GM12874 (cell line): Measurements from ENCODE around the gene DZIP1L.

Experiments
- TF ChIP-seq, protein P1 (sequence below): IDR thresholded peaks from 2 replicates; pipeline ENCODE4 v1.5.1; 2011; ENCODE audit warnings: low read depth, mild to moderate bottlenecking, control low read depth, low read length, moderate library complexity; ENCODE audit not compliant: insufficient read depth

The DZIP1L gene

DNA sequence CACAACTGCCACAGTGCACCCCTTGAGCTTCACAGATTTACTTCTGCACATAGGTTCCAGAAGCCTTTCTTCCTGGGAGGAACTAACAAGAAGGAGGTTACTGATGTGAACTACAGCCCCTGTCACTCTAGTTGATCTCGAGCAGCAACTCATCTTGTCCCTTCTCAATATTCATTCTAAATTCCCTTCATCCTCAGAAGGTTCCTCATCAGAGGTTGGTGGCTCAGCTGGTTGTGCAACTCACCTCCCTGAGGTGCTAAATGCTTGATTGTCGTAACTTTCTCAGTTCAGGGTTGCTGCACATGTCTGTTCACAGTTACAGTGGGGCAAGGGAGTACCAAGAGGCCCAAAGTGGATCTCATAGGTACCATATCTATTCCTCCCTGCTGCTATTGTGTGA, 22.5 kb upstream of the DZIP1L start:
- TF ChIP-seq, protein P1, sequence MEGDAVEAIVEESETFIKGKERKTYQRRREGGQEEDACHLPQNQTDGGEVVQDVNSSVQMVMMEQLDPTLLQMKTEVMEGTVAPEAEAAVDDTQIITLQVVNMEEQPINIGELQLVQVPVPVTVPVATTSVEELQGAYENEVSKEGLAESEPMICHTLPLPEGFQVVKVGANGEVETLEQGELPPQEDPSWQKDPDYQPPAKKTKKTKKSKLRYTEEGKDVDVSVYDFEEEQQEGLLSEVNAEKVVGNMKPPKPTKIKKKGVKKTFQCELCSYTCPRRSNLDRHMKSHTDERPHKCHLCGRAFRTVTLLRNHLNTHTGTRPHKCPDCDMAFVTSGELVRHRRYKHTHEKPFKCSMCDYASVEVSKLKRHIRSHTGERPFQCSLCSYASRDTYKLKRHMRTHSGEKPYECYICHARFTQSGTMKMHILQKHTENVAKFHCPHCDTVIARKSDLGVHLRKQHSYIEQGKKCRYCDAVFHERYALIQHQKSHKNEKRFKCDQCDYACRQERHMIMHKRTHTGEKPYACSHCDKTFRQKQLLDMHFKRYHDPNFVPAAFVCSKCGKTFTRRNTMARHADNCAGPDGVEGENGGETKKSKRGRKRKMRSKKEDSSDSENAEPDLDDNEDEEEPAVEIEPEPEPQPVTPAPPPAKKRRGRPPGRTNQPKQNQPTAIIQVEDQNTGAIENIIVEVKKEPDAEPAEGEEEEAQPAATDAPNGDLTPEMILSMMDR, result no peak

DNA sequence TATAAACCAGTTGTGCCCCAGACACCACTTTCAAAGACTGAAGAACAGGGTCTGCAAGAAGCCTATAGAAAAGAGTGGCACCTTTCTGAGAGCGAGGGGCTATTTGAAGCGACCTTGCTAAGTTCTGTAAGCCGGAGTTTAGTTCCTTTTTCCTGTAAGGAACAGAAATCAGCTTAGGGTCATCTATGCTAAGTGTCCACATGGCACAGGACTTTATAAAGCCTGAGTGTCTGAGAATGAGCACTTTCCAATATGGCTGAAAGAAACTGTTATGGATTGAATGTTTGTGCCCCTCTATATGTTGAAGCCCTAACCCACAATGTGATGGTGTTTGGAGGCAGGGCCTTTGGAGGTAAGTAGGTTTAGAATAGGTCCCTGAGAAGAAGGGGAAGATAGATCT, 20.8 kb upstream of the DZIP1L start:
- TF ChIP-seq, protein P1, result no peak

DNA sequence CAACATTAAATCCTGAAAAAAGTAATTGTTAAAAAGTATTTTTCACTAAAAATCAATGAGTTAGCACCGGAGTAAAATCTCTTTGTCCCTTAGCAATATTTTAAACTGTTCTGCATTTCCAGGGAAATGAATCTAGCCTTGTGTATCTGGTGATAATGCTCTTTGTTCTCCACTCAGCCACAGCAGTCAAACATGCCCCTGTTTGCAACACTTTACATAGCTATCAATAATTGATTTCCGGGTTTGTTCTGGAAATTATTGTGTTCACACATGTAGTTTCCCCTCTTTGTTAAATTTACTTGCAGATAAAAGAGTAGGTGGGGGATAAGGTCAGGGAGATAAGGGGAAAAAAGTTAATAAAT, 20.4 kb upstream of the DZIP1L start:
- TF ChIP-seq, protein P1, result no peak

DNA sequence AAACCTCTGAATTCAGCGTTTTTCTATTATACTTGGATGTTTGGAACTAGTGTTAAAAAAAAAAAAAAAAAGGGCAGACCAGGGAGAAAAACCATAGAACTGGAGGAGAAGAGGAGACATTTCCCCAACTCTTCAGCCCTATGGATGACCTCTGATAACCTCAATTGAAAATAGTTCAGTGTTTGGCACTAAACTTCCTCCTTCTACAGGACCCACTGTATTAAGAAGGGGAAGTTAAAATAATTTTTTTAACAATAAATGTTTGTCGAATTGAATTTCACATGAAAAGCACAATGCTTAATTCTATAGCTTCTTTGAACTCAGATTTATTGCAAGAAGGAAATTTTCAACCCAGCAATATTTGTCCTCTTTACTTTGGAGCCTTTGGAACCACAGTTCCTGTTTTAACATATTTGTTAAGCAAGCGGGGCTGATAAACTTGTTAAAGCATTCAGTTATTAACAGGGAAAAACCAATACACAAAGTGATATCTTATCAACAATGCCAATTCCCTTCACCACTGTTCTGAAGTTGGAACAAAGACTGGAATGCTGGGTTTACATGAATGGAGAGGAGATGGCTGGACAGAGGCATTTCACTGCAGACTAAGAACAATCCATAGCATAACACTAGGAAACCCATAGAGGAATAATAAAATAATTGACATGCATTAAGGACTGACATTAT, 19.9 kb upstream of the DZIP1L start:
- TF ChIP-seq, protein P1, result no peak

DNA sequence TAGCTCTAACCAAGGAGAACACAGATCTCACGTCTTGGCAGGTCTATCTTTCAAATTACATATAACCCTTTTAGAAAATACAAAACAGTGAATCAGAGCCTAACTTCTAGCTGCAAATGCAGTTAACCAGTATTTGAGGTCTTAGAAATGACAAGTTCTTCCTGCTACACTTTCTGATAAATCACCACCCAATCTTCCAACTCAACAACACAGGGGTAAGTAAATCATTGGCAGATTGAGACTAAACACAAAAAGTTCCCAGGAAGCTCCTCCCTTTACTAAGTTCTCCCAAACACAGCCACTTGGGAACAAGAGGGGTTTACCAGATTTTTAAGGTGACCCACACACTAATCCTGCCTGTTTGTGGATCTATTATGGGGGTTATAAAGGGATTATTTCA, 16.8 kb upstream of the DZIP1L start, which contains the start of gene A4GNT:
TSS of gene A4GNT (minus strand) at position 152 of the 400 bp plus-strand sequence. CDS start 1,134 bp downstream, outside the sequence.
- TF ChIP-seq, protein P1, result no peak

DNA sequence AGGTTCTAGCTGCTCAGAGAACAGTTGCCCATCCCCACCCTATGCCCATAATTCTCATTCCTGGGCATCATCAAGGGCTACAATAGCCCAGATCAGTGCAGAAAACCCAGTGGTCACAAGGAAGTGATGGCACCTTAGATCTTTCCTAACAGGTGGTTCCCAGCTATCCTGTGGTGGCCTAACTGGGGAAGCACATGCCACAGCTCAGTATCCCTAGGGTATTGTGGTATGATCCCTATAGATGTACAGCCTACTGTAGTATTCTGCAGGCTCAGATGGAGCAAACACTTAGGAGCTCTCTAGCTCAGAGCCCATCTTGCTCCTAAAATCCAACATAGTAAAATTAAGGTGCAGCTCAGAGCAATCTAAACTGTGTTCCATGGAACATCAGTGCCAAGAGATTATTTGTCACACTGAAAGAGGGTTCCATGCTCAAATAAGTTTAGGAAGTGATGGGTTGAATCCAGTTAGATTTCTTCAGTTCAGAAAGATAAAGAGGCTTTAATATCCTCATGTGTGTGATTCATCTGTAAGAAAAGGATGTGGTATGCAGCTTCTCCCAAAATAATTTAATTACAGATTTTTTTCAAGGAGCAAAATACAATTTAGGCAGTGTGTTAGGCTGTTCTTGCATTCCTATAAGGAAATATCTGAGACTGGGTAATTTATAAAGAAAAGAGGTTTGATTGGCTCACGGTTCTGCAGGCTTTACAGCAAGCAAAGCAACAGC, 12.4 kb upstream of the DZIP1L start:
- TF ChIP-seq, protein P1, result no peak

DNA sequence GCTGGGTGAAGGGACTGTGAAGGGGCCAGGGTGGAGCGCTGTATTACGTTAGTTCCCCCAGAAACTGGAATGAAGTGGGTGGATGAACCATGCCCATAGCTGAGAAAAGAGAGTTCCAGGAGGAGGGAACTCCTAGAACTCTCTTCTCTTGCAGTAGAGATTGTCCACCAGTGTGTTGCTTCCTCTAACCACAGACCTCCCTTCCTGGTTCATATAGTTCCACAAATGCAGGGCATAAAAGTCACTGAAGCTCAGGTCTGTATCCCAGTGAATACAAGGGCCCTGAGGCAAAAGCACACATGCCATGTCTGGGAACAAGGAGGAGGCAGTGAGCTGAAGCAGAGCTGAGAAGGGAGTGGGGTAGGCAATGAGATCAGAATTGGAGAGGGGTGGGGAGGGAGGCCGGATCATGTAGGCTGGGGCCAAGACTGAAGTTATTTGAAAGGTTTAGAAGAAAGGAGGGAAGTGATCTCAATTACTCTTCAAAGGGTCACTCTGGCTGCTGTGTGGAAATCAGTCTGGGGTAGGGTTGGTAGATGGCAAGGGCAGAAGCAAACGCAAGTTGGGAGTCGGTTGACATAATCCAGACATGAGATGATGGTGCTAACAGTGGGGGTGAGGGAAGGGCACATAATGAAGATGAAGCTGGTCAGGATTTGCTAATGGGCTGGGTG, 10.3 kb upstream of the DZIP1L start:
- TF ChIP-seq, protein P1, result no peak
